Suprapubic skin (tissue), 4 donors: ENCODE measurements around the gene GNB2.

ENCODE experiments used
- POLR2A ChIP-seq, 2 donors: fragments of 450-650 bp; IDR thresholded peaks; one replicate each; pipeline ENCODE4 v1.6.1; 2017; ENCODE audit warnings: antibody characterized with exemption in 2 of 2, mild to moderate bottlenecking in 2 of 2, moderate library complexity in 2 of 2
- POLR2AphosphoS5 ChIP-seq, 3 donors: sonication (generic); formaldehyde crosslinking; IDR thresholded peaks; one replicate each; pipeline ENCODE4 v1.6.1; 2017; ENCODE audit warnings: antibody characterized with exemption in 3 of 3
- TF ChIP-seq, protein P1 (sequence below), 2 donors: fragments of 200-600 bp in 1 of 2; fragments of 450-650 bp in 1 of 2; sonication (generic) in 1 of 2; IDR thresholded peaks; one replicate each; pipeline ENCODE4 v1.5.1; 2016 to 2019; ENCODE audit warnings: antibody characterized with exemption in 2 of 2, mild to moderate bottlenecking in 1 of 2, moderate library complexity in 1 of 2

DNA sequence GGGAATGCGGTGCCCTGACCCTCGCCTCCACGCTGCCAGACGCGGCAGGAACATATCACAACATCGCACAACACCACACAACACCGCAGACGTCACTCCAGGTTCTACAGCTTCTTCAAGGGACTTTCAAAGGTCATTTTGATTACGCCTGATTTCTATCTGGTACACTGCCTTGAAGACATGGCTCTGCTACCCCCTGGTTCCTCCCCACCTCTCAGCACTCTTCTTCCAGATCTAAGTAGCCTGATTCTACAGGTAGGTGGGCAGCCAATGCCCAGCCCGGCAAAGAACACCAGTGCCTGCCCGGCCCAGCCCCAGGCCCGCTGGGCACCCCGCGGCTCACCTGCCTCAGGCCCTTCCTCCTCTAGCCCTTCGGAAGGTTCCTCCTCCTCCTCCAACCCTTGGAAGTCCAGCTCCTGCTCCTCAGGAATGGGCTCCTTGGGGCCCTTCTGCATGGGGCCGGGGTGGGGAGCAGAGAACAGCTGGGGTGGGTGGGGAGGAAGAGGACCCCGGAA lies 12.1 kb downstream of the GNB2 start:
- TF ChIP-seq, protein P1, sequence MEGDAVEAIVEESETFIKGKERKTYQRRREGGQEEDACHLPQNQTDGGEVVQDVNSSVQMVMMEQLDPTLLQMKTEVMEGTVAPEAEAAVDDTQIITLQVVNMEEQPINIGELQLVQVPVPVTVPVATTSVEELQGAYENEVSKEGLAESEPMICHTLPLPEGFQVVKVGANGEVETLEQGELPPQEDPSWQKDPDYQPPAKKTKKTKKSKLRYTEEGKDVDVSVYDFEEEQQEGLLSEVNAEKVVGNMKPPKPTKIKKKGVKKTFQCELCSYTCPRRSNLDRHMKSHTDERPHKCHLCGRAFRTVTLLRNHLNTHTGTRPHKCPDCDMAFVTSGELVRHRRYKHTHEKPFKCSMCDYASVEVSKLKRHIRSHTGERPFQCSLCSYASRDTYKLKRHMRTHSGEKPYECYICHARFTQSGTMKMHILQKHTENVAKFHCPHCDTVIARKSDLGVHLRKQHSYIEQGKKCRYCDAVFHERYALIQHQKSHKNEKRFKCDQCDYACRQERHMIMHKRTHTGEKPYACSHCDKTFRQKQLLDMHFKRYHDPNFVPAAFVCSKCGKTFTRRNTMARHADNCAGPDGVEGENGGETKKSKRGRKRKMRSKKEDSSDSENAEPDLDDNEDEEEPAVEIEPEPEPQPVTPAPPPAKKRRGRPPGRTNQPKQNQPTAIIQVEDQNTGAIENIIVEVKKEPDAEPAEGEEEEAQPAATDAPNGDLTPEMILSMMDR (IDR thresholded peaks at IDR 0.05), result no peak
- TF ChIP-seq POLR2A (IDR thresholded peaks at IDR 0.05), result no peak
- TF ChIP-seq POLR2AphosphoS5 (IDR thresholded peaks at IDR 0.05), result no peak
